Measurements from ENCODE around the gene ADGRV1.

- no peak for TF ChIP-seq EZH2 (IDR thresholded peaks at IDR 0.05)
- no peak for TF ChIP-seq POLR2AphosphoS5 (IDR thresholded peaks at IDR 0.05; ENCODE audit: borderline replicate concordance, low read depth, low read length)
Measured at GRCh38 chr5:90690307-90690706, 131.7 kb downstream of the ADGRV1 start.

Measured in SK-N-MC (cell line).